Fibroblast of skin of back (primary cell): Measurements from ENCODE around the gene CIB4.
A peak's percentile ranks its signal among the peaks of the same experiment; 100 is the strongest.

Source experiments
- DNase-seq: peaks from one replicate; pipeline ENCODE4 v3.0.0-alpha.2; 2013

Gene CIB4

DNA sequence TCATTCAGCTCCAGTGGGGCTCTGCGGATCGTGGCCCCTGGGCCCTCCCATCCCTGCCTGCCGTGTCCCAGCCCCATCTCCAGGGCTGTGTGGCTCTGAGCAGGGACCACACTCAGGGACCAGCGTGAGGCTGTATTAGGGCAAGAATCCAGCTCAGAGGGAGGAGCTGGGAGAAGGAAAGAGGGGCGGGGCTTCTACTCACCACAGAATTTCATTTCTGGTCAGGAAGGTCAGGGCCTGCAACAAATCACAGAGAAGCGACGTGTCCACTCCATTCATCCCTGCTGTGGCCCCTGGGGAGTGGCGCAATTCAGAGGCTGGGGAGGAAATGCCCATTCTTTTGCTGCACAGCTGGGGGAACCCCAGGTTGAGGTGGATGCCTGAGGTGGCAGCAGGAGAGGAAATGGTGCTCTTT, 828 bp downstream of the CIB4 start:
- peak; percentile 24 for DNase-seq

DNA sequence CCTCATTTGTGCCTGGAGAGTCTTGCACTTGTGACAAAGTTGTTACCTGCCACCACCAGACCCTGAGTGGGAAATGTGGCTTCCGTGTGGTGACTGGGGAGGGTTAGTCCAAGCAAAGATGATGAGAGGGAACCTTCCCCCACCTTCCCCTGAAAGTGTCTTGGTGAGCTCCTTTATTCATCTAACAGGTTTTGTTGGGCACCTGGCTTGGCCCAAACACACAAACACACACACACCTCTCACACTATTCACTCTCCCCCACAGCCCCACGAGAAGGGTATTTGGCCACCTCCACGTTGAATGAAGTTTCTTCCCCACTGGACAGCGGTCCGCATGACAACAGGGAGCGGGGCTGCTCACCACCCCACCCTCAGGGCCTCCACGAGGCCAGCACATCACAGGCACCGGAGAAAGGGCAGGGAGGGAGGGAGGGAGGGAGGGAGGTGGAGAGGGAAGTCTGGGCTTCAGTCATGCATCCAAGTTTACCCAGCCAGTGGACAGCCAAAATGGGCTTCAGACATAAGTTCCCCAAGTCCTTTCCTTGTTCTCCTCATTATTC, 1.4 kb downstream of the CIB4 start:
- DNase-seq = no peak

DNA sequence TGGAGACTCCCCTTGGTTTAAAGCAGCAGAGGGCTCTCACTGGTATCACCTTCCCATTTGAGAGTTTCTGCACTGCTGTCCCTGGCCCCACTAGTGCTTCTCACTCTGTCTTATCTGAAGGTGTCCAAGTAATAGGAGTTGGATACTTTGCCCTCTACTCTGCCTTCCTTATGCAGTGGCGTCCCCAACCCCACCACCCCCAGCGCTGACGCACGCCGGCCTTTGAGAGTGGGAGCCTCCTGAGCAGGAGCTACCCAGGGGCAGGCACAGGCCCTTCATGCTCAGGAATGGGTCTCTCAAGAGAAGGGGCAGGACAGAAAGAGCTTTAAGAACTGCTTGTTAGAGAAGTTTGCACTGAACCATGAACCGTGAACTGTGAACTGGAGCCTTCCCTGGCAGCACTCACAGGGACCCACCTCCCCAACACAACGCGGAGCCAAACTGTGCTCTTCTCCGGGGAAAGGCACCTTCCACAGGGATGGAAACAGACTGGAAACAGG, 3.3 kb downstream of the CIB4 start:
- DNase-seq = no peak

DNA sequence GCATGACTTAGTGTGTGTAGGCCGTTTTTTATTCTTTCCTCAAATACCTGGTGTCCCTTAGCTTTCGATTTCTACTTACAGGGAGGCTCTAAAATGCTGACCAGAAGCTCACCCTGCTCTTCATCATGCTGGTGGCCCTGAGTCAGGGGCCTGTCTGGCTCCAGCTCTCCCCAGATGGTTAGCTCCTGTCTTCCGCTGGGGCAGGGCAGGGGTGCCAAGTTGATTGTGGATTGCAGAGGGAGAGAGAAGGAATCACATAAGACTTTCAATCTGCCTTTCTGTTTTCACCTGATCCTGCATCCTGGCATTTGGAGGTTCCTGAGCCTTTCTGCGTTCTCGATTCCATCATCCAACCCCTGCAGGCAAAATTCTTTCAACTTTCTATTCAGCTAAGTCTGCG, 4.2 kb downstream of the CIB4 start:
- DNase-seq = no peak

DNA sequence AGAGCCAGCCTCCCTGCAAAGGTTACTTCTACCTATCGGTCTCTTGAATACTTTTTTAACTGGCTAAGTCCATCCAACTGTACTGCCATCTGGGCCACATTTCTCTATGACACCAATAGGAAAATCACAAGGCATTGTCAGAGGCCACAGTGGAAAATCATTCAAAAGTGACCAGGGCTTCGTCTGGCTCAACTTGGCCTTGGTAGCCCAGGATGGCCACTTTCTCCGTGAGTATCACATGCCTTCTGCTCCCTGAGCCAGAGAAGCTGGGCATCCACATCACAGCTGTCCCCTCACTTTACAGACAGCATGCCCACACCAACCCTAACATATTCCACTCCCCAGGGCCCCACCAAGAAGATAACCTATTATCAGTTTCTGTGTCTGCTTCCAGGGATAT, 5.8 kb downstream of the CIB4 start:
- DNase-seq = no peak

DNA sequence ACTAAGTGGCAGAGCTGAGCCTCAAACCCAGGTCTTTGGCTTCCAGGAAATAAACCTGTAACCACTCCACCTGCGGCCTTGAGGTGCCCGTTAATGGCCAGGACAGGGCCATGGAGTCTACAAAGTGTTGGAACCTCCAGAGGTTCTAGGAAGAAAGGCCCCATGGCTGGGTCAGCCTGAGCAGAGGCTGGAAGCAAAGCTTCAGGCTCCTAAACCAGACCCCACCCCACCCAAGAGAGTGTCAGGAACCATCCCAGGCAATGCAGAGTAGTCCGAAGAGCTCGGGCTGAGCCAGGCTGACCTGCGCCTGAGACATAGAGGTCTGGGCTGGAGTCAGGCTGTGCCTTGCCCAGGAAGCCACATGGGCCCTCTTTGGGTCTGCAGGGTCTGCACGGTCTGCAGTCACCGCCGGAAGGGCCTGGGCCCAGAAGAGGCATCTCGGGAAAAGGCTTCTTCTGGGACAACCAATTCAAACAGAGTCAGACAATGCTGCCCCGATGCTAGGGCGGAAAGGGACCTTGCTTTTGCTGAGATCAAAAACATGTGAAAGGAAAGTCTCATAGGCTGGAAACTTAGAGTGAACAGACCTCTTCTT, 6.4 kb downstream of the CIB4 start:
- no peak for DNase-seq

DNA sequence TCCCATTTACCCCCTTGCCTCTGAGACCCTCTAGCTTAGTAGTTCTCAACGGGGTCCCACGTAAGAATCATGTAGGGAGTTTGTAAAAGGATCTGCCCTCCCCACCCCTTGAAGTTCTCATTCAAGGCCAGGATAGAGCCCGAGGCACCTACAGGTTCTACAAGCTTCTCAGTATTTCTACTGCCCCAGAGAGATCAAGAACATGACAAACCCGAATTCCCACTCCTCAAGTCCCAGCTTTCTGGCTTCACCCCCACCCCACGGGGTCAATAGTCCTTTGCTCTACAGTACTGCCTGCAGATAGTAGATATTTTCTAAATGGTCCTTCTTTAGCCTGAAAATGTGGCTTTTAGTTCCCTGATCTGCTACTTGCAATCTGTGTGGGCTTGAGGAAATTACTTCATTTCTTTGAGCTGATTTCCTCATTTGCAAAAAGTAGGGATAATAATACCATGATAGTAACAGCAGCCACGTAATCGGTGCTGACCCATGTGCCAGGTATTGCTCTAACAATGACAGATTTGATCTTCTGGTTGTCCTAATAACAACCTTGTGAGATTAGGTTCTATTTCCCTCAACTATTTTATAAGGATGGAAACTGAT, 7.1 kb downstream of the CIB4 start:
- DNase-seq = no peak

DNA sequence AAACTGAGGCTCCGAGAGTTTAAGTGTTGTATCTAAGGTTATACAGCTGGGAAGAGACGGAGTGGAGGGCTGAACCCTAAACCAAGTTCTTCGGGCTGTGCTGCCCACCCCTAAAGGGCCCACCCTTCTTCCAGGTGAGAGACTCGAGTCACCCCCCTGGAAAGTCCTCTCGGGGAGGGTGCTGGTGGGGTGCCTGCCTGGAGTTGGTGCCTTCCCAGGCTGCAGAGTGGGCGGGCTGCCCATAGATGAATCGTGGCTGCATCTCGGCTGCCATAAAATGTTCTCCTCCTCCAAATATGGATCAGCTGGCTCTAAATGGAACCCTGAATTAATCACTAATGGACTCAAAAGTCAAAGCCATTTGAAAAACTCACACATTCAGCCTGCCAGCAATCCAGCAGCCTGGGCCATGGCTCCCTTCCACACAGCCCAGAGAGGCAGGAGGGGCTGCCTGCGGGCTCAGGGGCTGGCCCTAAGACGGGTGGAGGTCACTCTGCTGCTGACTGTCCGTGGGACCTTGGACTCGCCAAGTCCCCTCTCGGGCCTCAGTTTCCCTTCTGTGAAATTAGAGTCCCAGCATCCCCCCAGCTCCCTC, 7.7 kb downstream of the CIB4 start:
- DNase-seq = no peak

DNA sequence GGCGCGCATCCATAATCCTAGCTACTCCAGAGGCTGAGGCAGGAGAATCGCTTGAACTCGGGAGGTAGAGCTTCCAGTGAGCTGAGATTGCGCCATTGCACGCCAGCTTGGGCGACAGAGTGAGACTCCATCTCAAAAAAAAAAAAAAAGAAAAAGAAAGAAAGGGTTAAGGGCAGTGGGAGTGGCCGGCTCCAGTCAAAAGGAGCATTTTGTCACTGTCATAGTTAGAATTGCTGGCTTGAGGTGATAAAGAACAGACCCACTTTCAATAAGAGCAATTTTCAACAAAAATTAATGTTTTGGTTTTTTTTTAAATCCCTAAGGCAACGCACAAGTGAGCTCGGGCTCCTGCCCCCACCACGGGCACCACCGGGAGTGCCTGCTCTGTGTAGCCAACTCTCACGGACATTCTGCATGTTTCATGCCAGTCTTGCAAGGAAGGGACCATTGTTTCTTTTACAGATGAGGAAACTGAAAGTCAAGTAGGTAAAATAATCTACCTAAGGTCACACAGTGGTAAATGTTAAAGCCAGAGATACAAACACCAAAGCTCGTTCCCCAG, 8.5 kb downstream of the CIB4 start:
- DNase-seq = no peak

DNA sequence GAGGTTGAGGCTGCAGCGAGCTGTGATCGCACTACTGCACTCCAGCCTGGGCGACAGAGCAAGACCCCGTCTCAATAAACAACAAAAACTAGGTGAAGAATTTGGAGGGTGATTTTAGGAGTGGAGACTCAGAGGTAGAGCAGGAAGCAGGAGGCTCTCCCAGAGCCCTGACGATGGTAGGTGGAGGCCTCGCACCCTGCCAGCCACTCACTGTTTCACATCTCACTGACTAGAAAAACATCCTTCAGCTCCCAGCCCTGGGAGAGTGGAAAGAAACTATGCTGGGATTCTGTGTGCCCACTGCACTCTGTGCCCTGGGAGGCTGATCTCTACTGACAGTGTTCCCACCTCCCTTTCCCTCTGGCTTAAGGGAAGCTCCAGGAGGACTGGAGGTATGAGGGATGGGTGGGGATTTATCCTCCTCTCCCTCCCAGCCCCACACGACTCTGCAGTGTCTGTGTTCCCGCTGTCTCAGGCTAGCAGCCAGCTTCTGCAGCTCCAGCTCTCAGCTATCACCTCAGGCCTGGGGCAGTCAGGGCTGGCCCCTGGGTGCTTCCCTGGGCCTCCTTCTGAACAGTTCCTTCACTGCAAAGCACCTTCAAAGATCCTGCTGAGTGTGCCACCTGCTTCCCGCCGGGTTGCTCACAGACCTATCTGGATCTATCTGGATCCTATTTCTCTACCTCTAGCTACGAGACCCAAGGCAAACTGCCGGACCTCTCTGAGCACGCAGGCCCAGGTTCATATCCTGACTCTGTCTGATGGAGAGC, 9.6 kb downstream of the CIB4 start:
- no peak for DNase-seq

DNA sequence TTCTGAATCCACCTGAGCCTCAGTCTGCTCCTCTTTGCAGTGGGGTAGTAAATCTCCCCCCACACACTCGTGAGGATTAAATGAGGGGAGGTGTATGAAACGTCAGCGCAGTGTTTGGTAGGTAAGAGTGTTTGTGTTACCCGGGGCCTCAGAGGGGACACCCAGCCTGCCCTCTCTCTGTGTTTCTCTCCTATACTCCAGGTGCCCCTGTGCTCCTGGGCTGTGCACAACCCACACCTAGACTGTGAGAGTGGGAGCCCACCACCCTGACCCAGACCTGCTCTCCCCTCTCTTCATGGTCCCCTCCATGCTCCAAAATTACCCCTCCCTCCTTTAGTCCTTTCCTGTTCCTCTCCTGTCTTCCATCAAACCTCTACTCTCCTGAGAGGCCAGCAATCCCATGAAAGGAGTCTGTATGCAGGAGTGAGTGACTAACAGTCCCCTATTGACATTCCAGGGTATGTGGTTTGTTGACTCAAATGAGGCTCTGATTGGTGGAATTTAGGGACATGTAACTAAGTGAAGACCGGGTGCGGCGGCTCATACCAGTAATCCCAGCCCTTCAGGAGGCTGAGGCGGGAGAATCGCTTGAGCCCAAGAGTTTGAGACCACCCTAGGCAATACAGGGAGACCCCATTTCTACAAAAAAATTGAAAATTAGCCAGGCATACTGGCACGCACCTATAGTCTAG, 10.4 kb downstream of the CIB4 start:
- DNase-seq = peak; percentile 49

DNA sequence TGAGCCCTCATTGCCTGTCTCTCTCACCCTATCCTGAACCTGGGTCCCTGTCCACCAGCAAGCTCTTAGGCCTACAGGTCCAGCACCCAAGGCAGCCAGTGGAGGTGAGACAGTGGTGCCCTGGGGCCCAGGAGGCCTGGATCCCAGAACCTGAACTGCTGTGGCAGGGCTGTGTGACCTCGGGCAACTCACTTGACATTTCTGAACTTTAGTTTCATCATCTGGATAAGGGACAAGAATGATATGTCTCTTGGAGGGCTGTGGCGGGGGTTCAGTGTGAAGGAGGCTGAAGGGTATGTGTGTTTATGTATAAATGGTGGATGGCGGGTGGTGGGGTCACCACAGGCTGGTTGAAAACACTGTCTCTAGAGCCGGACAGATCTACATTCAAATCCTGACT, 10.9 kb downstream of the CIB4 start:
- DNase-seq = no peak

DNA sequence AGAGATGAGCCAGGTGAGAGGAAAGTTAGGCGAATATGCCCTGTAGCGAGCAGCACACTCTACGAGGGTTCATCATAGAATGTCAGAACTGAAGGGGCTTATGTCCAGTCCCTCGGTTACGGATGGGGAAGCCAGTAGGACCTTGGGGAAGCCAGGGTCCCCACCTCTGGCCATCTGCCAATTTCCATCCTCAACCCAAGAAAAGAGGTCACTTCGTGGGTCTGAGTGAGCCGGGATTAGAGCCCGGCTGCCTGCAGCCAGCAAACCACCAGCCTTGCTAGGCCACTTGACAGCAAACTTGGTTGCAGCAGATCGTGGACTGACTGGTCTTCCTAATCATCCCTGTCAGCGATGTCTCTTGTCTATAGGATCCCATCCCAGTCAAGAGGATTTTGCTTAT, 11.4 kb downstream of the CIB4 start:
- DNase-seq = no peak

DNA sequence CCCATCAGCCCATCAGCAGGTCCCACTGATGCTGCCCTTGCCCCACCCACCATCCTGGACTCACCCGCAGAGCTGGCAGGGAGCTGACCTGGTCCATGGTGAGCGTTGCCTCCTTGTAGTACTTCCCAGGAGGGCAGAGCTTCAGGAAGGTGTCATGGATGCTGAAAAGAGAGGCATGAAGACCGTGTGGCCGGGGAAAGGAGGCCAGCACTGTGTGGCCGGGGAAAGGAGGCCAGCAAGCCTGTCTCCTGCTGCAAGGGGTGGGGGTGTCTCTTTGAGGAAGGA, 11.9 kb downstream of the CIB4 start:
- DNase-seq = no peak

DNA sequence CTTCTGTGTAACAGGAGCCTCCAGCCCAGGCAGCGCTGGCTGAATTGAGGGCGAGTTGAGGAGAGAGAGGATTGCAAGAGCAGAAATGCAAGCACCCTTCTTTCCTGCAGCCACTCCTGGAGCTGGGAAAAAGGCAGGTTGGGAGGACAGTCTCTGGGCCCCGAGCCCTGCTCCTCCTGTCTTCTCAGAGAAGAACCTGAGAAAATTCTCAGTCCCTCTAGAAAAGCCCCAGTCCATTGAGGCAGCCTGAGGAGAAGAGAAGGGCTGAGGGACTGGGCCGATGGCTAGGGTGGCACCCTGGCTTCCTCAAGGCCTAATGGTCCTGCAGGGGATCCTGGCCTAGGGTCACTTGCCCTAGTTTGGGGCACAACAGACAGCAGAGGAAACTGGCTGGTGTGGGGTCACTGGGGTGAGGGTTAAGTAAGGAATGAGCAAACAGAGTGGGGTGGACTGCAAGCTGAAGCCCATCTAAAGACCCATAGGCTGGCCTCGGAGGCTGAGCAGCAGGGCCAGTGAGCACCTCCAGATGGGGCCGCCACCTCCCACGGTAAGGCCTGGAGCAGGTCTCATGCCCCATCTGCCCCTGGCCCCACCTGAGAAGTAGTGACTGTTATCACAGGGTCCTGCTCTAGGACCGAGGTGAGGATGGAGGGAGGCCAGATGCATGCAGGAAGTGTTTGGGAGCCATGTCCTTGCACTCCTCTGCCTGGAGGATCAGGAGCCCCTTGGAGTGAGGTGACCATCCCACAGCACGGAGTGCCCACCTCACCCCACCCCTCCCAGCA, 12.4 kb downstream of the CIB4 start:
- no peak for DNase-seq

DNA sequence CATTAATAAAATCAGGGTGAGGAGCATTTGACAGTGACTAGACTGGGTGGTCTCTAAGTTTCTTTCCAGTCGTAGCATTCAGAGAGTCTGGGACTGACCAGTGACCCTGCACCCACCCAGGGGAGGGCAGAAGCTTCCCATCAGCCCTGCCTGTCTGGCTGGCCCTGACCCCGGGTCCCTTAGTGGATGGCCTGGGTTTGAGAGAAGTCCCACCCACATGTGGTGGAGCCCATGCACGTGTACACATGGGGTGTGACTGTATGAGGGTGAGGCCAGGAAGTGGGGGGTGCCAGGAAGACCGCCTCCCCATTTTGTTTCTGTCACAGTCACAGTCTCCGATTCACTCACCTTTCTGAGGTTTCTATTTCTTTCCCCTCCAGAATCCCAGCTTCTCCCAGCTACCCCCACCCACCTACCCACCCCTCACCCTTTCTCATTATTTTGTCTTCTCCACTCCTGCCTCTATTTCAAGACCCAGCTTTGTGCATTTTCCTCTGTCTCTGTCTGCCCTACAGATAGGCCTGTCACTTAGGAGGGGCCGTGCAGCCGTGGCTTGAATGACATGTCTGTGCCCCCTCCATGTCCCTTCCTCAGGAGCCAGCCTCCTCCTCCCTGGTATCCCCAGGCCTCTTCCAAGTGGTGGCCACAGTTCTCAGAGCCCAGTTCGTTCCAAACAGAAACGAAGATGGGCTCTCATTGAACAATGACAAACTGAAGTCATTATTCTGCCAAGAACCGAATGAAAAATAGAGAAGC, 13.6 kb downstream of the CIB4 start:
- DNase-seq = no peak

DNA sequence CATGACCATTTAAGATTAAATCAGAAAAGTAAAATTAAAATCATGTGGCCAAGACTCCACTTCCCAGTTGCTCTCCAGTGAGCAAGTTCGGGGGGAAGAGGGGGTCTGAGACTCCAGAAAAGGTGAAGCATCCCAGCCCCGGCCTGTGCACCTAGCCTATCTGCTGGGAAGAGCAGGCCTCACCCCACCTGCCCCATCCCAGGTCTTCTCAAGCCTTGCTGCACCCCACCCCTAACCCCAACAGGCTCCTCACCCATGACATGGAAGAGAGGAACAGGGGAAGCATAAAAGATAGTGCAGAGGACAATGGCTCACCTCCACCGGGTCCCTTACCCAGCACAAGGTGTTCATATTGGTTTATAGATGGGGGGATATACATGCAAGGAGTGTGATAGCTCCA, 14.6 kb downstream of the CIB4 start:
- no peak for DNase-seq

DNA sequence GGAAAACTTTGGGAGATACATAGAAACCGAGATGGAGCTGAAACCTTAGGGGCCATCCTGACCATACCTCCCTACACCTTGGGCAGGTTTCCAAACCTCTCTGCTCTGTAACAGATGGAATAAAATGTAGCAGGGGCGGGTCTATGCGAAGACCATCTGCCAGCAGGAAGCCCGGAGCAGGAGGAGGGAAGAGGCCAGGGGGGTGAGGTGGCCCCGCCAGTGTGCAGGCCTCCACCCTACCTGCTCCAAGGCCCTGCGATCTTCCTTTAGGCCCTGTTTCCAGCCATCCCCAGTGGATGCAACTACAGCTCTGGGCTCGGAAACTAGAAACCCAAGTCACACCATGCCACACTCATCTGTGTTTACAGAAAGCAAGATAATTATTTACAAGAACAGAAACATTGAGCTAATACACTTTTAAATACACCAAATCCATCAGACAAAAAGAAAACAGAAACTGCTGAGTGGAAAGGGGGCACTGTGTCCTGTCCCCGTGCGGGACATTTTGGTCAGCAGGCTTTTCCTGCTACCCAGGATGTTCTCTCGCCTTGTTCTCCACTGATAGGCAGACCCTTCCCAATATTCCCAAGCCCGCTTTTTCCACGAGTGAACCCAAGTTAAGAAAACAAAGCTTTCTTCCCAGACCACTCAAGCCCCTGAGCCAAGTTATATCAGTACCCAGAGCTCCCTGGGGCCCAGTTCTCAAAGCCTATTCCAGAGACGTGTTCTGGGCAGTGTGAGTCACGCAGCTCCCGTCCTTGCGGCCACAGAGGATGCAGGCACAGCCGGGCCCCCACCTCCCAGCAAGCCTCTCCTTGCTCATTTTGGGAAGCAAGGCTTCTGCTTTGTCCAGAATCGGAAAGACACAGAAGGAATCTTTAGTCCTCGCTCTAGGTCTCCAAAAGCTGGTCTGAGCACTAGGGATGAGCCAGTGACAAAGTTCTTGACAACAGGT, 17.3 kb downstream of the CIB4 start:
- DNase-seq = peak; percentile 4

DNA sequence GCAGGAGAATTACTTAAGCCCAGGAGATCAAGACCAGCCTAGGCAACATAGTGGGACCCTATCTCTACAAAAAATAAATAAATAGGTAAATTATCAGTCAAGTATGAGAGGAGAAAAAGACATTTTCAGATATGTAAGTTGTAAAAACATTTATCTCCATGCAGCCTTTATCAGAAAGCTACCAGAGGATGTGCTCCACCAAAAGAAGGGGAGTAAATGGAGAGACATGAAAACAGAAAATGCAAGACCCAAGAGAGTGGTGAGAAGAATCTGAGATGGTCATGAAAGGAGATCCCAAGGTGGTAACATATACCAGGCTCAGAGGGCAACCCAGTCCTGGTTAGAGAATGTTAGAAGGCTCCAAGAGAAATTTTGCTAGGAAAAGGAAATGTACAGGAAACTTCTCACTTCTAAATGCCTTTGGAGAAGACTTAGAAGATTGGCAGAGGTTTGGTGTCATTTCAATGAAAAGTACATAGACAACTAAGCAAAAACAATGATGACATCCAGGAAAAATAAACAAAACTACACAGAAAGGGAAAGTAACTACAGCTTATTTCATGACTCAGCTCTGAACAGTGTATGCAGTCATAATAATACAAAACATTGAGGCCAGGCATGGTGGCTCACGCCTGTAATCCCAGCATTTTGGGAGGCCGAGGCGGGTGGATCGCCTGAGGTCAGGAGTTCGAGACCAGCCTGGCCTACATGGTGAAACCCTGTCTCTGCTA, 19.5 kb downstream of the CIB4 start:
- DNase-seq = no peak
